ENCODE data around the gene CHCHD3.

DNA sequence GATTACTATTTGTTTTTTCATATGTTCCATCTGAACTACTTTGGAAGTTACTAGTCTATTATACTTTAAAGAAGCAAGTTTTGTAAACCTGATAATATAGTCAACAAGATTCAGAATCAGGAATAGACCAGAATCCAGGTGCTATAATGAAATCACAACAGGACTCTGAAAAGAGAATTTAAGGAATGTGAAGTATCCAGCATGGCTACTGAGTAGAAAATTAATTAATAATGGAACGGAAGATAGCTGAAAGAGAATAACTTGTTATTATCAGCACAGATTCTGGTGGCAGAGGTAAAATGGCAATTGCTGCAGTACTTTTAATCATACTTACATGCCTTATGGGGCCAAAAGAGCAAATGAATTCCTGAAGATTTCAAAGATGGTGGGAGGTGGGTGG lies 43.1 kb upstream of the CHCHD3 start:
- TF ChIP-seq, protein P1, sequence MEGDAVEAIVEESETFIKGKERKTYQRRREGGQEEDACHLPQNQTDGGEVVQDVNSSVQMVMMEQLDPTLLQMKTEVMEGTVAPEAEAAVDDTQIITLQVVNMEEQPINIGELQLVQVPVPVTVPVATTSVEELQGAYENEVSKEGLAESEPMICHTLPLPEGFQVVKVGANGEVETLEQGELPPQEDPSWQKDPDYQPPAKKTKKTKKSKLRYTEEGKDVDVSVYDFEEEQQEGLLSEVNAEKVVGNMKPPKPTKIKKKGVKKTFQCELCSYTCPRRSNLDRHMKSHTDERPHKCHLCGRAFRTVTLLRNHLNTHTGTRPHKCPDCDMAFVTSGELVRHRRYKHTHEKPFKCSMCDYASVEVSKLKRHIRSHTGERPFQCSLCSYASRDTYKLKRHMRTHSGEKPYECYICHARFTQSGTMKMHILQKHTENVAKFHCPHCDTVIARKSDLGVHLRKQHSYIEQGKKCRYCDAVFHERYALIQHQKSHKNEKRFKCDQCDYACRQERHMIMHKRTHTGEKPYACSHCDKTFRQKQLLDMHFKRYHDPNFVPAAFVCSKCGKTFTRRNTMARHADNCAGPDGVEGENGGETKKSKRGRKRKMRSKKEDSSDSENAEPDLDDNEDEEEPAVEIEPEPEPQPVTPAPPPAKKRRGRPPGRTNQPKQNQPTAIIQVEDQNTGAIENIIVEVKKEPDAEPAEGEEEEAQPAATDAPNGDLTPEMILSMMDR (IDR thresholded peaks at IDR 0.05), result no peak
- no peak for TF ChIP-seq ESRRA (CRISPR knock-in tag; IDR thresholded peaks at IDR 0.05; ENCODE audit: borderline replicate concordance)
- TF ChIP-seq, protein P2, sequence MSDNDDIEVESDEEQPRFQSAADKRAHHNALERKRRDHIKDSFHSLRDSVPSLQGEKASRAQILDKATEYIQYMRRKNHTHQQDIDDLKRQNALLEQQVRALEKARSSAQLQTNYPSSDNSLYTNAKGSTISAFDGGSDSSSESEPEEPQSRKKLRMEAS (CRISPR knock-in tag; IDR thresholded peaks at IDR 0.05), result no peak

Data from WTC11 (cell line).